HepG2 (cell line): ENCODE measurements around the gene RNASE4. TPM values are rescaled to one million over a fixed set of nuclear protein-coding genes. Genes with fewer than 3 reads are reported as not detected.

Experiments used
- ATAC-seq: fragments of 200-7000 bp; cut with Tn5 transposase; 3 replicates; pipeline ENCODE4 v1.9.1; 2020; ENCODE audit warnings: mild to moderate bottlenecking, moderate library complexity
- BruUV-seq: library from RNA; stranded (reverse); fragments of 400-500 nt; replicated peaks from 2 replicates; lab custom pipeline; 2021; lab: Mats Ljungman, UMichigan
- CTCF ChIA-PET: fragments of 300-600 bp; formaldehyde crosslinking; extraction: SDS; loops from one replicate; lab custom pipeline; 2021; ENCODE audit warnings: low total read pairs, inconsistent platforms, low intra/inter-chr PET ratio; lab: Yijun Ruan, JAX
- POLR2A ChIA-PET: fragments of 350-600 bp; sonication (Branson Sonifier 250); formaldehyde crosslinking; loops from one replicate; lab custom pipeline; 2020; ENCODE audit warnings: antibody characterized with exemption, inconsistent platforms; lab: Yijun Ruan, JAX
- DNase-seq: peaks from one replicate; pipeline ENCODE4 v3.0.0-alpha.2; 2015; ENCODE audit warnings: low spot score
- FAIRE-seq: peaks from 3 replicates; lab custom pipeline; 2011; peaks lifted over from hg19 to GRCh38; lab: Jason Lieb, UNC
- H2AFZ ChIP-seq: one replicate; pipeline ENCODE4 v1.6.1; 2011; ENCODE audit warnings: low read length, inconsistent platforms
- H3K27ac ChIP-seq: fragments of 300-600 bp; 3 replicates; pipeline ENCODE4 v1.8.0; 2011; ENCODE audit warnings: mixed run types, mild to moderate bottlenecking, mixed read lengths, low read length, inconsistent platforms; ENCODE audit not compliant: insufficient read depth; ENCODE audit errors: extremely low read length
- H3K27me3 ChIP-seq, 2 experiments: fragments of 200-600 bp in 1 of 2; 2 replicates in 1 of 2; 3 replicates in 1 of 2; pipeline versions ENCODE4 v1.6.0 to v1.8.0; 2011; ENCODE audit warnings: low read length in 2 of 2, mild to moderate bottlenecking in 2 of 2, moderate library complexity in 2 of 2, inconsistent platforms in 1 of 2; ENCODE audit not compliant: insufficient read depth in 2 of 2, control insufficient read depth in 1 of 2
- H3K36me3 ChIP-seq, 2 experiments: fragments of 200-600 bp in 1 of 2; replicated peaks in 1 of 2; 2 replicates in 1 of 2; 3 replicates in 1 of 2; pipeline versions ENCODE4 v1.5.1 to v1.8.0; 2011; ENCODE audit warnings: low read length in 2 of 2, inconsistent platforms in 1 of 2; ENCODE audit not compliant: insufficient read depth in 2 of 2, control insufficient read depth in 1 of 2
- H3K4me1 ChIP-seq: 2 replicates; pipeline ENCODE4 v1.5.1; 2012; ENCODE audit warnings: low read length, inconsistent platforms; ENCODE audit not compliant: insufficient read depth
- H3K4me2 ChIP-seq: 2 replicates; pipeline ENCODE4 v1.6.0; 2011; ENCODE audit warnings: low read depth, low read length, inconsistent platforms
- H3K4me3 ChIP-seq, 3 experiments: fragments of 200-600 bp in 1 of 3; sonication (generic), shearing (Covaris generic) in 1 of 3; replicated peaks in 1 of 3; 2 replicates each; pipeline ENCODE4 v1.5.1; 2011 to 2016; ENCODE audit warnings: low read length in 3 of 3, inconsistent platforms in 2 of 3, low read depth in 2 of 3, mild to moderate bottlenecking in 2 of 3, control low read depth in 1 of 3, mixed read lengths in 1 of 3; ENCODE audit not compliant: insufficient read depth in 1 of 3
- H3K79me2 ChIP-seq: one replicate; pipeline ENCODE4 v1.6.1; 2011; ENCODE audit warnings: low read length, inconsistent platforms; ENCODE audit not compliant: insufficient read depth
- H3K9ac ChIP-seq: 2 replicates; pipeline ENCODE4 v1.6.0; 2011; ENCODE audit warnings: mild to moderate bottlenecking, low read depth, low read length, inconsistent platforms; ENCODE audit not compliant: insufficient read depth
- H3K9me3 ChIP-seq: 2 replicates; pipeline ENCODE4 v1.5.1; 2012; ENCODE audit warnings: mild to moderate bottlenecking, low read length
- H4K20me1 ChIP-seq: 2 replicates; pipeline ENCODE4 v1.6.0; 2011; ENCODE audit warnings: inconsistent platforms, mild to moderate bottlenecking, low read length, moderate library complexity; ENCODE audit not compliant: insufficient read depth
- ATF6 ChIP-seq: sonication (generic); formaldehyde crosslinking; conservative IDR thresholded peaks from 2 replicates; pipeline ENCODE4 v1.4.0; 2020; ENCODE audit warnings: missing genetic modification reagents
- CBX1 ChIP-seq: IDR thresholded peaks from one replicate; pipeline ENCODE4 v1.6.1; 2016; ENCODE audit warnings: antibody characterized with exemption, low read depth
- HNRNPL ChIP-seq: fragments of 200-400 bp; formaldehyde crosslinking; IDR thresholded peaks from 2 replicates; pipeline ENCODE4 v1.6.1; 2017; ENCODE audit warnings: mild to moderate bottlenecking, low read depth, low read length
- IRF2 ChIP-seq: IDR thresholded peaks from 2 replicates; pipeline ENCODE4 v1.6.1; 2018; ENCODE audit warnings: missing genetic modification reagents, missing compliant biosample characterization
- JUN ChIP-seq: sonication (generic); formaldehyde crosslinking; IDR thresholded peaks from 2 replicates; pipeline ENCODE4 v1.4.0; 2020; ENCODE audit warnings: mild to moderate bottlenecking, missing genetic modification reagents
- NONO ChIP-seq, 2 experiments: fragments of 450-650 bp in 1 of 2; sonication (generic) in 1 of 2; formaldehyde crosslinking in 1 of 2; IDR thresholded peaks in 1 of 2; conservative IDR thresholded peaks in 1 of 2; 2 replicates each; pipeline versions ENCODE4 v1.6.1 to v1.8.0; 2017 to 2022; ENCODE audit warnings: mild to moderate bottlenecking in 1 of 2, missing genetic modification reagents in 1 of 2, moderate library complexity in 1 of 2
- NR3C1 ChIP-seq: sonication (generic); formaldehyde crosslinking; IDR thresholded peaks from 2 replicates; pipeline ENCODE4 v1.4.0; 2020; ENCODE audit warnings: missing genetic modification reagents
- REL ChIP-seq: sonication (generic); formaldehyde crosslinking; conservative IDR thresholded peaks from 2 replicates; pipeline ENCODE4 v1.8.0; 2022; ENCODE audit warnings: mild to moderate bottlenecking, missing genetic modification reagents, moderate library complexity
- SMYD3 ChIP-seq: sonication (generic); formaldehyde crosslinking; IDR thresholded peaks from 2 replicates; pipeline ENCODE4 v1.8.1; 2023; ENCODE audit warnings: mild to moderate bottlenecking, missing genetic modification reagents
- TCF7 ChIP-seq: sonication (generic); IDR thresholded peaks from 2 replicates; pipeline ENCODE4 v1.6.1; 2016; ENCODE audit warnings: antibody characterized with exemption, low read depth
- ZKSCAN1 ChIP-seq: fragments of 150-350 bp; IDR thresholded peaks from 2 replicates; pipeline ENCODE4 v1.6.1; 2014; ENCODE audit warnings: low read length
- ZNF263 ChIP-seq: sonication (generic); formaldehyde crosslinking; IDR thresholded peaks from 2 replicates; pipeline ENCODE4 v1.4.0; 2020; ENCODE audit warnings: missing genetic modification reagents
- ZNF329 ChIP-seq: sonication (generic); formaldehyde crosslinking; IDR thresholded peaks from 2 replicates; pipeline ENCODE4 v1.9.0; 2021; ENCODE audit warnings: low read depth, mild to moderate bottlenecking, missing genetic modification reagents
- ZNF510 ChIP-seq: sonication (generic); formaldehyde crosslinking; IDR thresholded peaks from 2 replicates; pipeline ENCODE4 v1.4.0; 2020; ENCODE audit warnings: low read depth, mild to moderate bottlenecking, missing genetic modification reagents
- ZNF543 ChIP-seq: sonication (generic); formaldehyde crosslinking; IDR thresholded peaks from 2 replicates; pipeline ENCODE4 v1.4.0; 2020; ENCODE audit warnings: mild to moderate bottlenecking, missing genetic modification reagents
- ZNF564 ChIP-seq: sonication (generic); formaldehyde crosslinking; IDR thresholded peaks from 2 replicates; pipeline ENCODE4 v1.8.1; 2023; ENCODE audit warnings: mild to moderate bottlenecking, missing genetic modification reagents
- ZNF616 ChIP-seq: sonication (generic); formaldehyde crosslinking; IDR thresholded peaks from 2 replicates; pipeline ENCODE4 v1.5.0; 2020; ENCODE audit warnings: low read depth, mild to moderate bottlenecking, missing genetic modification reagents
- ZNF660 ChIP-seq: sonication (generic); formaldehyde crosslinking; IDR thresholded peaks from 2 replicates; pipeline ENCODE4 v1.5.1; 2020; ENCODE audit warnings: mild to moderate bottlenecking, low read depth, missing genetic modification reagents, borderline replicate concordance
- ZNF720 ChIP-seq: sonication (generic); formaldehyde crosslinking; IDR thresholded peaks from 2 replicates; pipeline ENCODE4 v1.4.0; 2020; ENCODE audit warnings: missing genetic modification reagents
- ZNF777 ChIP-seq: sonication (generic); formaldehyde crosslinking; IDR thresholded peaks from 2 replicates; pipeline ENCODE4 v1.4.0; 2020; ENCODE audit warnings: missing genetic modification reagents
- whole genome bisulfite sequencing: methylation state at CpG from one replicate; pipeline ENCODE4 v1.1.6; 2017; ENCODE audit warnings: low lambda C conversion rate; 5-methylcytosine and 5-hydroxymethylcytosine counted together
- in situ Hi-C: cut with HindIII; loops from 2 replicates; pipeline ENCODE4 v1.10.0; 2017; ENCODE audit warnings: low pct_unique_long_range_greater_than_20kb; ENCODE audit not compliant: extremely low pct_ligation_motif_present
- intact Hi-C: fragments of 100-400 bp; cut with micrococcal nuclease; formaldehyde crosslinking; loops from one replicate; pipeline ENCODE4 v1.10.0; 2022; ENCODE audit not compliant: unreplicated experiment
- polyA plus RNA-seq, 8 experiments: library from polyadenylated mRNA; depleted of rRNA in 3 of 8; stranded (reverse) in 7 of 8; unstranded in 1 of 8; fragments of >200 nt; fragmentation: Illumina TruSeq in 4 of 8; extraction: Trizol in 4 of 8; gene quantifications; 2 replicates each; pipeline versions ENCODE4 v1.2.1 to v1.2.3, GENCODE V29; 2011 to 2016; ENCODE audit warnings: low read depth in 4 of 8, missing spikeins in 1 of 8, mixed read lengths in 1 of 8; ENCODE audit not compliant: insufficient read depth in 1 of 8
- total RNA-seq, 5 experiments: library from RNA; depleted of rRNA; stranded (reverse); fragments of >200 nt; fragmentation: Illumina TruSeq; extraction: Trizol; gene quantifications; 2 replicates each; pipeline ENCODE4 v1.2.3, GENCODE V29; 2016; ENCODE audit warnings: low read depth in 1 of 5
- TF ChIP-seq, protein P1 (sequence below): sonication (generic); formaldehyde crosslinking; IDR thresholded peaks from 2 replicates; pipeline ENCODE4 v1.9.0; 2021; ENCODE audit warnings: missing genetic modification reagents, mild to moderate bottlenecking, borderline replicate concordance

Gene RNASE4
- total and polyA plus RNA-seq, 2 of the 13 experiments (the other 11 are each of a cell fraction or from before 2014, with no cell fraction given) = 109 to 983 TPM

GRCh38 chr14:20682127-20682434 is 2.3 kb upstream of the RNASE4 start (continued):
- TF ChIP-seq REL (no peak), ZNF543 (no peak), ZNF329 (CRISPR knock-in tag) (no peak), ZNF660 (no peak), ZNF720 (CRISPR knock-in tag) (no peak)

GRCh38 chr14:20682435-20683124 is 1.8 kb upstream of the RNASE4 start:
- DNase-seq (peak; percentile 94), FAIRE-seq (peak; percentile 39), ATAC-seq (peak; percentile 74)
- CTCF ChIA-PET = interaction anchor here (1.0 to 1.5 kb wide), 4 partner anchors 9 to 74 kb away, joined by 3 read pairs; no protein-coding TSS in a partner anchor
- peaks cover 22% of the 10 kb centered on the region for H3K4me1 ChIP-seq
- under 1% methylated on average over 27 of the region's 40 CpGs for WGBS
- BruUV-seq = no TSS peak
- no peaks in the 10 kb centered on the region for H4K20me1 ChIP-seq
- no peaks in the 10 kb centered on the region for H3K9me3 ChIP-seq
- H3K27me3 ChIP-seq = peaks cover 0 to 5% of the 10 kb centered on the region in 2 experiments; a peak in 1 of 5 replicates
- peak overlapping the region; percentile 96 for H3K4me2 ChIP-seq
- in situ Hi-C loops = loop anchor here (5.0 to 10.0 kb wide), 3 partner anchors 50 to 358 kb away; partner anchors contain the start of gene PIP4P1
- H3K36me3 ChIP-seq = no peaks in the 10 kb centered on the region
- peaks cover 24% of the 10 kb centered on the region for H3K79me2 ChIP-seq
- intact Hi-C loops = loop anchor here (1.0 to 5.0 kb wide), 3 partner anchors 49 to 375 kb away; partner anchors contain the start of genes PNP and RNASE8
- H3K4me3 ChIP-seq = peak overlapping the region; percentile 83 to 89 (median 89)
- H3K9ac ChIP-seq = peak overlapping the region; percentile 95
- POLR2A ChIA-PET = interaction anchor here (0.7 to 8.9 kb wide), 20 partner anchors 7 to 422 kb away, joined by 3 to 141 read pairs (median 6); partner anchors contain the start of genes ANG, APEX1, ARHGEF40 and OSGEP
- H2AFZ ChIP-seq = no peak overlapping the region
- H3K27ac ChIP-seq = peak overlapping the region; percentile 97
- peak; percentile 78 for TF ChIP-seq ZNF777 (CRISPR knock-in tag)
- TF ChIP-seq ZNF510 (CRISPR knock-in tag) = peak; percentile 96; the same call in 1 of the 2 replicates
- 0 out of 2 replicates have a peak, but pooled peaks have one; percentile 12 for TF ChIP-seq IRF2 (CRISPR knock-in tag)
- no peak for TF ChIP-seq NR3C1 (CRISPR knock-in tag)
- 0 out of 2 replicates have a peak, but pooled peaks have one; percentile 35 for TF ChIP-seq ZKSCAN1
- TF ChIP-seq SMYD3 (CRISPR knock-in tag) = 0 out of 2 replicates have a peak, but pooled peaks have one; percentile 14
- 0 out of 2 replicates have a peak, but pooled peaks have one; percentile 28 for TF ChIP-seq JUN
- TF ChIP-seq ZNF263 (CRISPR knock-in tag) = no peak; the same call in 1 of the 2 replicates
- TF ChIP-seq HNRNPL = peak; percentile 26; the same call in 1 of the 2 replicates
- TF ChIP-seq ZNF564 = no peak; the same call in 1 of the 2 replicates
- peak; percentile 80 for TF ChIP-seq ZNF616 (CRISPR knock-in tag)
- peak; percentile 45 for TF ChIP-seq CBX1
- no peak for TF ChIP-seq ATF6
- no peak for TF ChIP-seq NONO (IDR thresholded peaks at IDR 0.05)
- TF ChIP-seq NONO (CRISPR knock-in tag; conservative IDR thresholded peaks at IDR 0.05) = peak; percentile 72
- peak; percentile 11; the same call in 1 of the 2 replicates for TF ChIP-seq TCF7
- TF ChIP-seq, protein P1, sequence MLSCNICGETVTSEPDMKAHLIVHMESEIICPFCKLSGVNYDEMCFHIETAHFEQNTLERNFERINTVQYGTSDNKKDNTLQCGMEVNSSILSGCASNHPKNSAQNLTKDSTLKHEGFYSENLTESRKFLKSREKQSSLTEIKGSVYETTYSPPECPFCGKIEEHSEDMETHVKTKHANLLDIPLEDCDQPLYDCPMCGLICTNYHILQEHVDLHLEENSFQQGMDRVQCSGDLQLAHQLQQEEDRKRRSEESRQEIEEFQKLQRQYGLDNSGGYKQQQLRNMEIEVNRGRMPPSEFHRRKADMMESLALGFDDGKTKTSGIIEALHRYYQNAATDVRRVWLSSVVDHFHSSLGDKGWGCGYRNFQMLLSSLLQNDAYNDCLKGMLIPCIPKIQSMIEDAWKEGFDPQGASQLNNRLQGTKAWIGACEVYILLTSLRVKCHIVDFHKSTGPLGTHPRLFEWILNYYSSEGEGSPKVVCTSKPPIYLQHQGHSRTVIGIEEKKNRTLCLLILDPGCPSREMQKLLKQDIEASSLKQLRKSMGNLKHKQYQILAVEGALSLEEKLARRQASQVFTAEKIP (CRISPR knock-in tag) = no peak
